Neural progenitor cell (in vitro differentiated cells): ENCODE results near the gene RNF11.

Experiments used
- EZH2 ChIP-seq: fragments of 200-600 bp; sonication (generic); IDR thresholded peaks from 2 replicates; pipeline ENCODE4 v1.6.1; 2017; ENCODE audit warnings: antibody characterized with exemption, mild to moderate bottlenecking, moderate library complexity
- TF ChIP-seq, protein P1 (sequence below): fragments of 200-600 bp; sonication (generic); IDR thresholded peaks from 2 replicates; pipeline ENCODE4 v1.5.1; 2017; ENCODE audit warnings: antibody characterized with exemption, mild to moderate bottlenecking

DNA sequence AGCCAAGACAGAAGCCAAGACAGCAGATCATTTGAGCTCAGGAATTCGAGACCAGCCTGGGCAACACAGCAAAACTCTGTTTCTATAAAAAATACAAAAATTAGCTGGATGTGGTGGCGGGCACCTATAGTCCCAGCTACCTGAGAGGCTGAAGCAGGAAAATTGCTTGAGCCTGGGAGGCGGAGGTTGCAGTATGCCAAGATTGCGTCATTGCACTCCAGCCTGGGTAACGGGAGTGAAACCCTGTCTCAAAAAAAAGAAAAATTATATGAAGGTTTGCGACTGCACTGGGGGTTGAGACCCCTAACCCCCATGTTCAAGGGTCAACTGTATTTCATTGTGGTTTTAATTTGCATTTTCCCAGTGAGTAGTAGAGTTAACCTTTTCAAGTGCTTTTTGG, 16.3 kb downstream of the RNF11 start:
- TF ChIP-seq, protein P1, sequence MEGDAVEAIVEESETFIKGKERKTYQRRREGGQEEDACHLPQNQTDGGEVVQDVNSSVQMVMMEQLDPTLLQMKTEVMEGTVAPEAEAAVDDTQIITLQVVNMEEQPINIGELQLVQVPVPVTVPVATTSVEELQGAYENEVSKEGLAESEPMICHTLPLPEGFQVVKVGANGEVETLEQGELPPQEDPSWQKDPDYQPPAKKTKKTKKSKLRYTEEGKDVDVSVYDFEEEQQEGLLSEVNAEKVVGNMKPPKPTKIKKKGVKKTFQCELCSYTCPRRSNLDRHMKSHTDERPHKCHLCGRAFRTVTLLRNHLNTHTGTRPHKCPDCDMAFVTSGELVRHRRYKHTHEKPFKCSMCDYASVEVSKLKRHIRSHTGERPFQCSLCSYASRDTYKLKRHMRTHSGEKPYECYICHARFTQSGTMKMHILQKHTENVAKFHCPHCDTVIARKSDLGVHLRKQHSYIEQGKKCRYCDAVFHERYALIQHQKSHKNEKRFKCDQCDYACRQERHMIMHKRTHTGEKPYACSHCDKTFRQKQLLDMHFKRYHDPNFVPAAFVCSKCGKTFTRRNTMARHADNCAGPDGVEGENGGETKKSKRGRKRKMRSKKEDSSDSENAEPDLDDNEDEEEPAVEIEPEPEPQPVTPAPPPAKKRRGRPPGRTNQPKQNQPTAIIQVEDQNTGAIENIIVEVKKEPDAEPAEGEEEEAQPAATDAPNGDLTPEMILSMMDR, result no peak
- TF ChIP-seq EZH2, result no peak
